ENCODE results near the gene HNRNPUL1. TPM values are rescaled to one million over a fixed set of nuclear protein-coding genes. Genes with fewer than 3 reads are reported as not detected.

The HNRNPUL1 gene
- total and polyA plus RNA-seq, 2 of the 8 experiments (the other 6 are each of a cell fraction or from before 2014, with no cell fraction given): 99.5 to 264 TPM

GRCh38 chr19:41321600-41322270 is 57.6 kb downstream of the HNRNPUL1 start (continued):
- peak; percentile 85; the same call in 1 of the 2 replicates for TF ChIP-seq ATF2 (IDR thresholded peaks at IDR 0.05; ENCODE audit: low read length)
- TF ChIP-seq JUN (IDR thresholded peaks at IDR 0.05; ENCODE audit: low read depth, low read length): peak; percentile 29; the same call in 1 of the 2 replicates
- no peak for TF ChIP-seq TBP (IDR thresholded peaks at IDR 0.05; ENCODE audit: low read depth, low read length)
- TF ChIP-seq JUND (IDR thresholded peaks at IDR 0.05; ENCODE audit: low read length): peak; percentile 70; the same call in 1 of the 2 replicates
- peak; percentile 65 to 90 (median 69) for TF ChIP-seq CTCF (IDR thresholded peaks at IDR 0.05; ENCODE audit: control extremely low read depth in 1 of 3, insufficient read depth in 1 of 3, low read depth in 1 of 3, low read length in 3 of 3)
- TF ChIP-seq SRF (IDR thresholded peaks at IDR 0.05; ENCODE audit: low read depth, low read length): no peak
- TF ChIP-seq YY1 (IDR thresholded peaks at IDR 0.05; ENCODE audit: low read depth, low read length): peak; percentile 16; the same call in 1 of the 2 replicates
- TF ChIP-seq GTF2F1 (IDR thresholded peaks at IDR 0.05; ENCODE audit: borderline replicate concordance, low read depth, low read length): no peak
- peak; percentile 91 for TF ChIP-seq CREB1 (IDR thresholded peaks at IDR 0.05)
- no peak for TF ChIP-seq SP2 (IDR thresholded peaks at IDR 0.05; ENCODE audit: low read length)
- no peak for TF ChIP-seq ATF3 (IDR thresholded peaks at IDR 0.05; ENCODE audit: insufficient read depth, low read depth, low read length)
